H1 (cell line): ENCODE data around the gene MFNG. TPM values are rescaled to one million over a fixed set of nuclear protein-coding genes. Genes with fewer than 3 reads are reported as not detected.

Experiments used
- CBX5 ChIP-seq: fragments of 300-800, 300-1000 bp; sonication (generic); IDR thresholded peaks from 2 replicates; pipeline ENCODE4 v1.7.1; 2016; ENCODE audit warnings: antibody characterized with exemption, low read length, low read depth
- CHD2 ChIP-seq: IDR thresholded peaks from 2 replicates; pipeline ENCODE4 v1.6.1; 2012; ENCODE audit warnings: low read length, improper control_type of control experiment
- CTBP2 ChIP-seq: IDR thresholded peaks from 2 replicates; pipeline ENCODE4 v1.7.0; 2011; ENCODE audit warnings: borderline replicate concordance, mild to moderate bottlenecking, moderate library complexity, mixed read lengths, low read length; ENCODE audit not compliant: insufficient read depth, insufficient read length
- E2F6 ChIP-seq: IDR thresholded peaks from 2 replicates; pipeline ENCODE4 v1.6.1; 2012; ENCODE audit warnings: inconsistent platforms
- EGR1 ChIP-seq: IDR thresholded peaks from 2 replicates; pipeline ENCODE4 v1.6.1; 2011; ENCODE audit warnings: low read depth, low read length, borderline replicate concordance
- FOSL1 ChIP-seq: IDR thresholded peaks from 2 replicates; pipeline ENCODE4 v1.6.1; 2011; ENCODE audit warnings: mild to moderate bottlenecking, low read depth, low read length, moderate library complexity; ENCODE audit not compliant: insufficient read depth
- GTF2F1 ChIP-seq: IDR thresholded peaks from 2 replicates; pipeline ENCODE4 v1.6.1; 2012; ENCODE audit warnings: low read depth, low read length, improper control_type of control experiment, borderline replicate concordance
- JUN ChIP-seq: IDR thresholded peaks from 2 replicates; pipeline ENCODE4 v1.6.1; 2011; ENCODE audit warnings: low read depth, mild to moderate bottlenecking, improper control_type of control experiment, low read length
- JUND ChIP-seq: IDR thresholded peaks from 2 replicates; pipeline ENCODE4 v1.6.1; 2011; ENCODE audit warnings: mild to moderate bottlenecking, improper control_type of control experiment, low read length
- KDM1A ChIP-seq: fragments of 200-600, 300-600 bp; sonication (generic); IDR thresholded peaks from 2 replicates; pipeline ENCODE4 v1.7.1; 2016; ENCODE audit warnings: mild to moderate bottlenecking, low read length, borderline replicate concordance
- KDM4A ChIP-seq: IDR thresholded peaks from one replicate; pipeline ENCODE4 v1.7.1; 2012; ENCODE audit warnings: low read depth, mild to moderate bottlenecking, moderate library complexity, low read length, inconsistent platforms; ENCODE audit not compliant: severe bottlenecking
- KDM5A ChIP-seq: fragments of 200-600 bp; IDR thresholded peaks from 2 replicates; pipeline ENCODE4 v1.7.1; 2012; ENCODE audit warnings: mild to moderate bottlenecking, low read length, inconsistent platforms, mixed read lengths
- MAFK ChIP-seq: IDR thresholded peaks from 2 replicates; pipeline ENCODE4 v1.6.1; 2012; ENCODE audit warnings: low read depth, mild to moderate bottlenecking, improper control_type of control experiment, low read length
- RFX5 ChIP-seq: IDR thresholded peaks from 2 replicates; pipeline ENCODE4 v1.6.1; 2011; ENCODE audit warnings: low read depth, low read length, improper control_type of control experiment, borderline replicate concordance
- RNF2 ChIP-seq: fragments of 200-900, 300-1000 bp; sonication (generic); IDR thresholded peaks from 2 replicates; pipeline ENCODE4 v1.7.1; 2016; ENCODE audit warnings: borderline replicate concordance, low read depth, mild to moderate bottlenecking, antibody characterized with exemption, low read length; ENCODE audit not compliant: poor library complexity, severe bottlenecking; ENCODE audit errors: missing control alignments
- RXRA ChIP-seq: IDR thresholded peaks from 2 replicates; pipeline ENCODE4 v1.6.1; 2011; ENCODE audit warnings: low read depth, mild to moderate bottlenecking, low read length, moderate library complexity; ENCODE audit not compliant: insufficient read depth
- SAP30 ChIP-seq: fragments of 300-600 bp; sonication (generic); IDR thresholded peaks from 2 replicates; pipeline ENCODE4 v1.7.1; 2012; ENCODE audit warnings: low read length, moderate library complexity, mild to moderate bottlenecking, inconsistent platforms; ENCODE audit not compliant: insufficient read depth, insufficient replicate concordance
- SIX5 ChIP-seq: IDR thresholded peaks from 2 replicates; pipeline ENCODE4 v1.6.1; 2011; ENCODE audit warnings: mild to moderate bottlenecking, low read depth, low read length
- SP4 ChIP-seq: IDR thresholded peaks from 2 replicates; pipeline ENCODE4 v1.6.1; 2012; ENCODE audit warnings: low read length, inconsistent platforms
- TAF7 ChIP-seq: optimal IDR thresholded peaks from 2 replicates; pipeline ENCODE3; 2011; ENCODE audit warnings: low read depth, mild to moderate bottlenecking, inconsistent platforms, low read length, moderate library complexity, borderline replicate concordance
- TEAD4 ChIP-seq: IDR thresholded peaks from 2 replicates; pipeline ENCODE4 v1.6.1; 2012; ENCODE audit warnings: low read depth, low read length, inconsistent platforms, mixed read lengths
- USF2 ChIP-seq: IDR thresholded peaks from 2 replicates; pipeline ENCODE4 v1.6.1; 2011; ENCODE audit warnings: low read length, improper control_type of control experiment
- polyA plus RNA-seq, 7 experiments: library from polyadenylated mRNA; depleted of rRNA in 3 of 7; stranded (reverse) in 5 of 7; unstranded in 2 of 7; fragments of >200 nt in 5 of 7; fragments of 200-250 nt in 2 of 7; gene quantifications; 1 replicate in 5 of 7; 2 replicates in 1 of 7; 4 replicates in 1 of 7; pipeline versions ENCODE4 v1.2.1 to v1.2.3, GENCODE V29; 2011 to 2013; ENCODE audit warnings: missing spikeins in 2 of 7, mixed read lengths in 2 of 7
- total RNA-seq: library from RNA; stranded (reverse); fragmentation: NEBNext Ultra II Directional; extraction: Animal tissue kit (Norgen Biotek cat#: 25700); gene quantifications from 2 replicates; pipeline ENCODE4 v1.2.1, GENCODE V29; 2021

MFNG gene
- total and polyA plus RNA-seq, 2 of the 8 experiments (the other 6 are each of a cell fraction or from before 2014, with no cell fraction given), result 1.7 to 5.5 TPM

GRCh38 chr22:37519268-37520195 lies 33.3 kb upstream of the MFNG start, which contains the start of gene CARD10 (continued):
- TF ChIP-seq USF2 (no peak), MAFK (no peak), TAF7 (no peak), JUND (no peak), KDM5A (no peak), JUN (no peak), KDM4A (peak; percentile 95), CHD2 (no peak), SIX5 (no peak), FOSL1 (no peak), KDM1A (no peak), EGR1 (0 out of 2 replicates have a peak, but pooled peaks have one; percentile 44), SP4 (no peak), RNF2 (no peak), SAP30 (no peak), GTF2F1 (no peak), RFX5 (no peak), RXRA (no peak), CTBP2 (no peak), E2F6 (no peak), CBX5 (no peak), TEAD4 (no peak)
